SK-N-SH (cell line): ENCODE measurements around the gene PHLPP1.

Source experiments
- ELF1 ChIP-seq: IDR thresholded peaks from 2 replicates; pipeline ENCODE4 v1.4.0; 2012
- EZH2phosphoT487 ChIP-seq: fragments of 200-600 bp; sonication (generic); IDR thresholded peaks from 2 replicates; pipeline ENCODE4 v1.6.1; 2017; ENCODE audit warnings: low read depth, mixed run types, mild to moderate bottlenecking, antibody characterized with exemption, moderate library complexity, borderline replicate concordance
- FOXM1 ChIP-seq: IDR thresholded peaks from 2 replicates; pipeline ENCODE4 v1.4.0; 2012; ENCODE audit warnings: low read depth, mild to moderate bottlenecking
- GABPA ChIP-seq: IDR thresholded peaks from 2 replicates; pipeline ENCODE4 v1.4.0; 2012; ENCODE audit warnings: low read depth, mild to moderate bottlenecking
- IRF3 ChIP-seq: fragments of 150-350 bp; IDR thresholded peaks from 2 replicates; pipeline ENCODE4 v1.6.1; 2016; ENCODE audit warnings: mild to moderate bottlenecking, low read depth, low read length
- MAX ChIP-seq: IDR thresholded peaks from 2 replicates; pipeline ENCODE4 v1.4.0; 2012; ENCODE audit warnings: low read depth
- POLR2AphosphoS5 ChIP-seq: IDR thresholded peaks from 2 replicates; pipeline ENCODE4 v1.6.1; 2012; ENCODE audit warnings: low read depth, low read length
- SMC3 ChIP-seq: IDR thresholded peaks from 2 replicates; pipeline ENCODE4 v1.6.1; 2012; ENCODE audit warnings: low read depth, low read length, improper control_type of control experiment
- TAF1 ChIP-seq: IDR thresholded peaks from 2 replicates; pipeline ENCODE4 v1.6.1; 2012; ENCODE audit warnings: low read depth, mild to moderate bottlenecking, low read length, moderate library complexity, borderline replicate concordance
- YY1 ChIP-seq: IDR thresholded peaks from 2 replicates; pipeline ENCODE4 v1.4.0; 2012; ENCODE audit warnings: low read depth, mild to moderate bottlenecking
- ZBTB33 ChIP-seq: IDR thresholded peaks from 2 replicates; pipeline ENCODE4 v1.4.0; 2012; ENCODE audit warnings: low read depth, borderline replicate concordance
- TF ChIP-seq, protein P1 (sequence below): fragments of 200-600 bp; sonication (generic); IDR thresholded peaks from 2 replicates; pipeline ENCODE4 v1.6.1; 2017; ENCODE audit warnings: antibody characterized with exemption, mild to moderate bottlenecking, moderate library complexity
- TF ChIP-seq, protein P2 (sequence below): fragments of 150-350 bp; IDR thresholded peaks from 2 replicates; pipeline ENCODE4 v1.6.1; 2017; ENCODE audit warnings: antibody characterized with exemption, low read length, low read depth, borderline replicate concordance

GRCh38 chr18:62997076-62997475, 281.7 kb downstream of the PHLPP1 start:
- TF ChIP-seq, protein P1, sequence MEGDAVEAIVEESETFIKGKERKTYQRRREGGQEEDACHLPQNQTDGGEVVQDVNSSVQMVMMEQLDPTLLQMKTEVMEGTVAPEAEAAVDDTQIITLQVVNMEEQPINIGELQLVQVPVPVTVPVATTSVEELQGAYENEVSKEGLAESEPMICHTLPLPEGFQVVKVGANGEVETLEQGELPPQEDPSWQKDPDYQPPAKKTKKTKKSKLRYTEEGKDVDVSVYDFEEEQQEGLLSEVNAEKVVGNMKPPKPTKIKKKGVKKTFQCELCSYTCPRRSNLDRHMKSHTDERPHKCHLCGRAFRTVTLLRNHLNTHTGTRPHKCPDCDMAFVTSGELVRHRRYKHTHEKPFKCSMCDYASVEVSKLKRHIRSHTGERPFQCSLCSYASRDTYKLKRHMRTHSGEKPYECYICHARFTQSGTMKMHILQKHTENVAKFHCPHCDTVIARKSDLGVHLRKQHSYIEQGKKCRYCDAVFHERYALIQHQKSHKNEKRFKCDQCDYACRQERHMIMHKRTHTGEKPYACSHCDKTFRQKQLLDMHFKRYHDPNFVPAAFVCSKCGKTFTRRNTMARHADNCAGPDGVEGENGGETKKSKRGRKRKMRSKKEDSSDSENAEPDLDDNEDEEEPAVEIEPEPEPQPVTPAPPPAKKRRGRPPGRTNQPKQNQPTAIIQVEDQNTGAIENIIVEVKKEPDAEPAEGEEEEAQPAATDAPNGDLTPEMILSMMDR = no peak
- TF ChIP-seq, protein P2, sequence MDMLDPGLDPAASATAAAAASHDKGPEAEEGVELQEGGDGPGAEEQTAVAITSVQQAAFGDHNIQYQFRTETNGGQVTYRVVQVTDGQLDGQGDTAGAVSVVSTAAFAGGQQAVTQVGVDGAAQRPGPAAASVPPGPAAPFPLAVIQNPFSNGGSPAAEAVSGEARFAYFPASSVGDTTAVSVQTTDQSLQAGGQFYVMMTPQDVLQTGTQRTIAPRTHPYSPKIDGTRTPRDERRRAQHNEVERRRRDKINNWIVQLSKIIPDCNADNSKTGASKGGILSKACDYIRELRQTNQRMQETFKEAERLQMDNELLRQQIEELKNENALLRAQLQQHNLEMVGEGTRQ = no peak
- TF ChIP-seq SMC3 (no peak), MAX (no peak), EZH2phosphoT487 (no peak), POLR2AphosphoS5 (no peak), GABPA (no peak), TAF1 (no peak), FOXM1 (no peak), ZBTB33 (no peak), ELF1 (no peak), IRF3 (no peak), YY1 (no peak)
